GM12801 (cell line): ENCODE measurements around the gene SAPCD2.

Experiments used
- TF ChIP-seq, protein P1 (sequence below): IDR thresholded peaks from one replicate; pipeline ENCODE4 v1.5.1; 2011; ENCODE audit warnings: control low read depth; ENCODE audit not compliant: insufficient read length; ENCODE audit errors: extremely low read depth

Gene SAPCD2

DNA sequence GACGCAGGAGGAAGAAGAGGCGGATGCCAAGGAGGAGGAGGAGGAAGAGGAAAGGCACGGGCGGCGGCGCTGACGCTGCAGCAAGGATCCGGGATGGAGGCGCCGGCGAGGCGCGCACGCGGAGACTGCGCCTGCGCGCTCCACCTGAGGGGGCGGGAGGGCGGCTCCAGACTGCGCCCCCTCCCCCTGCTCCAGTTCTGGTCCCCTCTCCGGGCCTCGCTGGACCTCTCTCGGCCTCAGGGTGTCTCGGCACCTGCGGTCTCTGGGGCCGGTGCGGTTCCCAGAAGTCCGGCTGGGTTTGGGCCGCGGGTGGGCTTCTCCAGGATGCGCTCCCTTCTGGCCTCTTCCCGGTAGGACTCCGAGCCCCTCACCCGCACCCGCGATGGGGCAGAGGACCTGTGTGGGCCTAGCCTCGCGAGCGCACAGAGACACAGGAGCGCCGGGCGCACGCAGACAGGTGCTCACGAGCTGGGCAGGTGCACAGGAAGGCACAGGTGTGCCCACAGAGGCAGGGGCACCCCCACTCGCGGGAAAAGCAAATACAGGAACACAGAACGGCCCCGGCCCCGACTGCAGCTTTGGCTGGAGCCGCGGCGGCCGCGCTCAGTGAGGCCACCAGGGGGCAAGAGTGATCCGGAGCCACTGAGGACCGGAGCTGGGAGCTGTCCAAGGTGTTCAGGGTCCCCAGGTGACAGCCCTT, 24.1 kb downstream of the SAPCD2 start, which contains the start of gene NPDC1:
Gene NPDC1 (minus strand): TSS at position 90 of the 700 bp plus-strand sequence. CDS start 188 bp downstream, outside the sequence.
- TF ChIP-seq, protein P1, sequence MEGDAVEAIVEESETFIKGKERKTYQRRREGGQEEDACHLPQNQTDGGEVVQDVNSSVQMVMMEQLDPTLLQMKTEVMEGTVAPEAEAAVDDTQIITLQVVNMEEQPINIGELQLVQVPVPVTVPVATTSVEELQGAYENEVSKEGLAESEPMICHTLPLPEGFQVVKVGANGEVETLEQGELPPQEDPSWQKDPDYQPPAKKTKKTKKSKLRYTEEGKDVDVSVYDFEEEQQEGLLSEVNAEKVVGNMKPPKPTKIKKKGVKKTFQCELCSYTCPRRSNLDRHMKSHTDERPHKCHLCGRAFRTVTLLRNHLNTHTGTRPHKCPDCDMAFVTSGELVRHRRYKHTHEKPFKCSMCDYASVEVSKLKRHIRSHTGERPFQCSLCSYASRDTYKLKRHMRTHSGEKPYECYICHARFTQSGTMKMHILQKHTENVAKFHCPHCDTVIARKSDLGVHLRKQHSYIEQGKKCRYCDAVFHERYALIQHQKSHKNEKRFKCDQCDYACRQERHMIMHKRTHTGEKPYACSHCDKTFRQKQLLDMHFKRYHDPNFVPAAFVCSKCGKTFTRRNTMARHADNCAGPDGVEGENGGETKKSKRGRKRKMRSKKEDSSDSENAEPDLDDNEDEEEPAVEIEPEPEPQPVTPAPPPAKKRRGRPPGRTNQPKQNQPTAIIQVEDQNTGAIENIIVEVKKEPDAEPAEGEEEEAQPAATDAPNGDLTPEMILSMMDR: no peak

DNA sequence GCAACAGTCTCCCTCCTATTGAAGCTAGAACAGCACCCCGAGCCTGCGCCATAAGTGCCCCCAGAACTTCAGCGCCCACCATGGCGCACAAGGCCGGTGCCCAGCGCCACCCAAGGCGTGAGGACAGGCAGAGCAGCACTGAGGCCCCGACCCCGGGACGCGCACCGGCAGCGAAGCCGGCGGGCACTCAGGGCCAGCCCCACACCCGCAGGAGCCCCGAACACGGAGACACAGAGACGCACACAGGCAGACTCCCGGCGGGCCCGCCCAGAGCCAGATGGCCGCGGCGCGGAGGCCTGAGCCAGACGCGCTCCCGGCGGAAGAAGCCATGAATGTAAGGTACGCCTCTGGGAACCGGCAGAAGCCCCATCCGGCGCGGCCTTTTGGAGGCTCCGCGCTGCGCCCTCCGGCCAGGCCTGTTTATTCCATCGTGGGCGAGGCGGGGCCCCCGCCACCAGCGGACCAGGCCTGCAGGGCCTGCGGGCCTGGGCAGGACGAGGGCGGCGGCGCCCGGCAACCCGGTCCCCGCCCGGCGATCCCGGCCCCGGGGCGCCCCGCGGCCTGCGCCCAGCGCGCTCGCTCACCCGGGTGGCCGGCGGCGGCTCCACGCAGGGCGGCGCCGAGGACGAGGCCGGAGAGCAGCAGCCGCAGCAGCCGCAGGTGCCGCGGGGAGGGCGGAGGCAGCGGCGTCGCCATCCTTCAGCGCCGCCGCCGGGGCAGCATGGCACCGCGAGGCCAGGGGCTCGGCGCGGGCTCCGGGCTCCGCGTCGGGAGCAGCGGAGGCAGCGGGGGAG, 24.9 kb downstream of the SAPCD2 start:
- TF ChIP-seq, protein P1: no peak

DNA sequence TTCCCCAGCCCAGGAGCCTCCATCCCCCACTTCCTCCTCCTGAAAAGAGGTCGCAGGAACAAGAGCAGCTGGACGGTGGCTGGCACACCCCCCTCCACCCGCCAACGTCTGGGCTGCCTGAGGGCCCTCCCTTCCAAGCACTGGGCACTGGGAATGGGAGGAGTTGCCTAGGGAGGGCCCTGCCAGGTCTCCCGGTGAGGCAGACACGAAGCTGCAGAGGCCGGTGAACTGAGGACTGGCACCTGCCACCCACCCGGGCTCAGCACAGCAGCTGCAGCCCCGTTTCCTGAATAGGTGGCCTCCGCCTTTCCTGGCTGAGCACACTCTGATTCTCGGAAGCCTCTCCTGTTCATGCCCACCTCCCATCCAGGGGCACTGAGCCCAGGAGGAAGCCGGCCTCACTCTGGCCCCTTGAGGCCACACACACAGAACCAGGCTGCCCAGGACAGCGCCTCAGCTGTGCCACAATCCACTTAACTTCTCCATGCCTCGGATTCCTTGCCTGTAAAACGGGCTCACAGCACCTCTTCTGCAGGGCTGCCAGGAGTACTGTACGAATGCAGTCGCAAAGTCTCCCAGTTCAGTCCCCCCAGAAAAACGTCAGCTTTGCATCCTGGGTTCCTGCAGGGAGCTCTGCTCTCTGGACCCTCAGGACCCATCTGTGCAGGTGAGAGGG, 25.7 kb downstream of the SAPCD2 start:
- TF ChIP-seq, protein P1: no peak

GRCh38 chr9:137044037-137044436, 26.3 kb downstream of the SAPCD2 start:
- TF ChIP-seq, protein P1: no peak

DNA sequence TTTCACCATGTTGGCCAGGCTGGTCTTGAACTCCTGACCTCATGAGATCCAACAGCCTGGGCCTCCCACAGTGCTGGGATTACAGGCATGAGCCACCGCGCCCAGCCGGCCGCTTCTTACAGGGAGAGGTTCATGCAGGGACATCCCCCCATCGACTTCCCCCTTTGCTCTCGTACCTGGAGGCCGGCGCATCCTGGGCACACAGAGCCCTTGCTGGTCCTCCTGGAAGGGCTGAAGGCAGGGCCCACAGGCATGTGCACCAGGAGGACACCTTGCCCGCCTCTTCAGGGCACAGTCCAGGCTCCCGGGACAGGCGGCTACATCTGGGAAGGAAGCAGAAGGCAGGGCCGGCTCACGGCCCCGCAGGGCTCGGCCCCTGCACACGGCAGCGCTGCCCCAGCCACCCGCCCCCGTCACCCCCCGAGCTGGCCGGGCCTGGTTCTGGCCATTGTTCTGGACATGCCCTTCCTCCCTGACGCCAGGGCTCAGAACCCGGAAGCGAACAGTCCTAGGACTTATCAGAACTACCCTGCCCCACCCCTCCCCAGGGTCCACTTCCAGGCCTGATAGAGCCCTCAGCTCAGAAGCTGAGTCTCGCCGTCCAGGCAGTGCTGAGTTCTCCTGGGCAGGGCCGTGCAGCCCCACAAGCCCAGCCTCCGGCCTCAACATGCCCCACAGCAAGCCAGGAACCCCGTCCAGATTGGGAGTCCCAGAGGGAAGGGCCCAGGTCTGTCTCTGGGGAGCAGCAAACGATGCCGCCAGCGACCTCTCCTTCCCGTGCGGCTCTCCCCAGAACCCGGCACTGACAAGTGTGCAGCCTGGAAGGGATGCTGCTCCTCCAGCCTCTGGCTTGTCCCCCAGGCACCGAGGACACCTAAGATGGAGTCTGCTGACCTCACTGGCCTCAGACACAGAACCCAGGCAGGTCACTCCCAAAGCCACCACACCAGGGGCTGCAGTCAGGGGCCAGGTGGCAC, 27.3 kb downstream of the SAPCD2 start:
- TF ChIP-seq, protein P1: no peak

GRCh38 chr9:137041124-137041523, 29.2 kb downstream of the SAPCD2 start:
- TF ChIP-seq, protein P1: no peak
